H1 (cell line): ENCODE measurements around the gene MAGI2. TPM values are rescaled to one million over a fixed set of nuclear protein-coding genes. Genes with fewer than 3 reads are reported as not detected.

Source experiments
- CTCF ChIA-PET: fragments of 300-600 bp; sonication (Branson Sonifier 250); formaldehyde crosslinking; loops from one replicate; lab custom pipeline; 2021; ENCODE audit not compliant: partially characterized antibody; lab: Charles Lee
- POLR2A ChIA-PET: fragments of 300-600 bp; sonication (Branson Sonifier 250); formaldehyde crosslinking; loops from one replicate; lab custom pipeline; 2021; ENCODE audit warnings: inconsistent platforms; ENCODE audit not compliant: partially characterized antibody; lab: Charles Lee
- DNase-seq, 2 experiments: peaks; one replicate each; pipeline versions ENCODE4 v3.0.0 to v3.0.0-alpha.2; 2010 to 2022; ENCODE audit warnings: low spot score in 2 of 2, low read depth in 1 of 2, mixed read lengths in 1 of 2
- FAIRE-seq: peaks from 2 replicates; lab custom pipeline; 2011; peaks lifted over from hg19 to GRCh38; lab: Jason Lieb, UNC
- H2AFZ ChIP-seq: 2 replicates; pipeline ENCODE4 v1.8.1; 2012; ENCODE audit warnings: low read length, inconsistent platforms
- H2AK5ac ChIP-seq: 2 replicates; pipeline ENCODE4 v1.6.1; 2013; ENCODE audit warnings: low read depth, low read length
- H2BK120ac ChIP-seq: replicated peaks from 2 replicates; pipeline ENCODE3; 2013; ENCODE audit warnings: low read depth, low read length, inconsistent platforms
- H2BK12ac ChIP-seq: 2 replicates; pipeline ENCODE4 v1.6.1; 2013; ENCODE audit warnings: low read depth, low read length
- H2BK15ac ChIP-seq: 2 replicates; pipeline ENCODE4 v1.6.1; 2013; ENCODE audit warnings: low read length
- H2BK20ac ChIP-seq: 2 replicates; pipeline ENCODE4 v1.6.1; 2013; ENCODE audit warnings: low read length
- H2BK5ac ChIP-seq: 2 replicates; pipeline ENCODE4 v1.6.1; 2013; ENCODE audit warnings: low read depth, low read length
- H3K14ac ChIP-seq: 2 replicates; pipeline ENCODE4 v1.6.1; 2013; ENCODE audit warnings: inconsistent platforms; ENCODE audit not compliant: insufficient read length
- H3K18ac ChIP-seq: 2 replicates; pipeline ENCODE4 v1.6.1; 2013; ENCODE audit warnings: low read length; ENCODE audit errors: extremely low read depth
- H3K23ac ChIP-seq: 2 replicates; pipeline ENCODE4 v1.6.1; 2013; ENCODE audit warnings: inconsistent platforms; ENCODE audit not compliant: insufficient read length
- H3K23me2 ChIP-seq: 2 replicates; pipeline ENCODE4 v1.6.1; 2013; ENCODE audit warnings: low read depth, low read length
- H3K27ac ChIP-seq: 2 replicates; pipeline ENCODE4 v1.6.1; 2011; ENCODE audit warnings: low read depth, low read length, inconsistent platforms
- H3K27me3 ChIP-seq, 4 experiments: replicated peaks in 1 of 4; 1 replicate in 1 of 4; 2 replicates in 3 of 4; pipeline versions ENCODE4 v1.6.1 to v1.8.1; 2011 to 2013; ENCODE audit warnings: low read length in 3 of 4, mild to moderate bottlenecking in 3 of 4, inconsistent platforms in 2 of 4, mixed read lengths in 2 of 4, moderate library complexity in 1 of 4; ENCODE audit not compliant: control insufficient read depth in 3 of 4, insufficient read depth in 3 of 4; ENCODE audit errors: extremely low read depth in 1 of 4
- H3K36me3 ChIP-seq, 4 experiments: 2 replicates each; pipeline versions ENCODE4 v1.6.1 to v1.8.1; 2011 to 2013; ENCODE audit warnings: mild to moderate bottlenecking in 4 of 4, low read length in 3 of 4, moderate library complexity in 2 of 4, control low read depth in 1 of 4, inconsistent platforms in 1 of 4; ENCODE audit not compliant: insufficient read depth in 4 of 4, control insufficient read depth in 2 of 4
- H3K4ac ChIP-seq: replicated peaks from 2 replicates; pipeline ENCODE3; 2013; ENCODE audit warnings: low read length, low read depth, mixed read lengths, inconsistent platforms; ENCODE audit not compliant: insufficient read length
- H3K4me1 ChIP-seq, 4 experiments: replicated peaks in 1 of 4; 1 replicate in 1 of 4; 2 replicates in 3 of 4; pipeline versions ENCODE4 v1.6.1 to v1.8.1; 2011 to 2013; ENCODE audit warnings: low read length in 3 of 4, inconsistent platforms in 2 of 4, mixed read lengths in 1 of 4; ENCODE audit not compliant: insufficient read depth in 4 of 4, control insufficient read depth in 3 of 4
- H3K4me2 ChIP-seq, 2 experiments: 2 replicates each; pipeline versions ENCODE4 v1.6.1 to v1.8.1; 2011 to 2013; ENCODE audit warnings: low read depth in 2 of 2, low read length in 2 of 2, control low read depth in 1 of 2, inconsistent platforms in 1 of 2, mild to moderate bottlenecking in 1 of 2; ENCODE audit not compliant: insufficient read depth in 1 of 2
- H3K4me3 ChIP-seq, 4 experiments: fragments of 200-600, 300-600 bp in 1 of 4; sonication (generic), shearing (Covaris generic), sonication (Bioruptor Twin) in 1 of 4; 2 replicates each; pipeline versions ENCODE4 v1.5.1 to v1.8.1; 2011 to 2016; ENCODE audit warnings: low read length in 4 of 4, low read depth in 3 of 4, control low read depth in 2 of 4, inconsistent platforms in 2 of 4, mild to moderate bottlenecking in 2 of 4, mixed read lengths in 1 of 4, moderate library complexity in 1 of 4; ENCODE audit not compliant: insufficient read depth in 2 of 4; ENCODE audit errors: extremely low read depth in 1 of 4
- H3K56ac ChIP-seq: replicated peaks from 2 replicates; pipeline ENCODE3; 2013; ENCODE audit warnings: low read depth, mild to moderate bottlenecking, mixed read lengths, low read length, inconsistent platforms; ENCODE audit not compliant: insufficient read length
- H3K79me1 ChIP-seq: 2 replicates; pipeline ENCODE4 v1.6.1; 2013; ENCODE audit warnings: low read depth, low read length, control low read depth
- H3K79me2 ChIP-seq, 2 experiments: 2 replicates each; pipeline versions ENCODE4 v1.6.1 to v1.8.1; 2012 to 2013; ENCODE audit warnings: low read length in 2 of 2, mild to moderate bottlenecking in 2 of 2, inconsistent platforms in 1 of 2; ENCODE audit not compliant: insufficient read depth in 2 of 2, control insufficient read depth in 1 of 2
- H3K9ac ChIP-seq, 4 experiments: replicated peaks in 1 of 4; 1 replicate in 1 of 4; 2 replicates in 3 of 4; pipeline versions ENCODE4 v1.6.1 to v1.8.1; 2011 to 2013; ENCODE audit warnings: low read depth in 3 of 4, low read length in 3 of 4, control low read depth in 2 of 4, mild to moderate bottlenecking in 2 of 4, moderate library complexity in 2 of 4, inconsistent platforms in 1 of 4; ENCODE audit errors: extremely low read depth in 1 of 4
- H3K9me3 ChIP-seq, 2 experiments: 2 replicates each; pipeline versions ENCODE4 v1.6.1 to v1.8.1; 2012 to 2013; ENCODE audit warnings: mild to moderate bottlenecking in 2 of 2, moderate library complexity in 2 of 2, control low read depth in 1 of 2, inconsistent platforms in 1 of 2, low read depth in 1 of 2, low read length in 1 of 2, mixed read lengths in 1 of 2; ENCODE audit not compliant: insufficient read depth in 2 of 2
- H4K20me1 ChIP-seq, 2 experiments: replicated peaks in 1 of 2; 2 replicates each; pipeline versions ENCODE3 to v1.8.1; 2011 to 2013; ENCODE audit warnings: inconsistent platforms in 2 of 2, low read length in 2 of 2, mild to moderate bottlenecking in 1 of 2; ENCODE audit not compliant: insufficient read depth in 2 of 2, control insufficient read depth in 1 of 2
- H4K5ac ChIP-seq: 2 replicates; pipeline ENCODE4 v1.6.1; 2013; ENCODE audit warnings: low read length, low read depth, mixed read lengths, inconsistent platforms; ENCODE audit not compliant: insufficient read length
- H4K8ac ChIP-seq: 2 replicates; pipeline ENCODE4 v1.8.0; 2013; ENCODE audit warnings: mild to moderate bottlenecking, moderate library complexity, low read length, inconsistent platforms; ENCODE audit not compliant: insufficient read depth; ENCODE audit errors: extremely low read depth
- H4K91ac ChIP-seq: replicated peaks from 2 replicates; pipeline ENCODE3; 2013; ENCODE audit warnings: low read length, mixed read lengths, inconsistent platforms; ENCODE audit not compliant: insufficient read length
- CREB1 ChIP-seq: IDR thresholded peaks from 2 replicates; pipeline ENCODE4 v1.6.1; 2012; ENCODE audit warnings: inconsistent platforms
- CTBP2 ChIP-seq: IDR thresholded peaks from 2 replicates; pipeline ENCODE4 v1.7.0; 2011; ENCODE audit warnings: borderline replicate concordance, mild to moderate bottlenecking, moderate library complexity, mixed read lengths, low read length; ENCODE audit not compliant: insufficient read depth, insufficient read length
- CTCF ChIP-seq, 3 experiments: IDR thresholded peaks; 1 replicate in 2 of 3; 2 replicates in 1 of 3; pipeline versions ENCODE4 v1.5.1 to v1.6.1; 2011; ENCODE audit warnings: low read length in 3 of 3, mild to moderate bottlenecking in 3 of 3, inconsistent platforms in 2 of 3, low read depth in 1 of 3, moderate library complexity in 1 of 3; ENCODE audit not compliant: insufficient read depth in 1 of 3; ENCODE audit errors: control extremely low read depth in 1 of 3
- EZH2 ChIP-seq: fragments of 200-600 bp; sonication (generic); IDR thresholded peaks from 2 replicates; pipeline ENCODE4 v1.7.1; 2012; ENCODE audit warnings: low read depth, mild to moderate bottlenecking, moderate library complexity, low read length, inconsistent platforms; ENCODE audit not compliant: severe bottlenecking
- NRF1 ChIP-seq: IDR thresholded peaks from 2 replicates; pipeline ENCODE4 v1.6.1; 2011; ENCODE audit warnings: mild to moderate bottlenecking, low read depth, low read length, improper control_type of control experiment
- POLR2A ChIP-seq, 2 experiments: IDR thresholded peaks; 1 replicate in 1 of 2; 2 replicates in 1 of 2; pipeline ENCODE4 v1.6.1; 2011; ENCODE audit warnings: low read depth in 2 of 2, low read length in 2 of 2, mild to moderate bottlenecking in 2 of 2; ENCODE audit errors: control extremely low read depth in 1 of 2
- RBBP5 ChIP-seq: IDR thresholded peaks from 2 replicates; pipeline ENCODE4 v1.7.1; 2012; ENCODE audit warnings: low read depth, mild to moderate bottlenecking, inconsistent platforms, low read length, moderate library complexity, borderline replicate concordance
- SAP30 ChIP-seq: fragments of 300-600 bp; sonication (generic); IDR thresholded peaks from 2 replicates; pipeline ENCODE4 v1.7.1; 2012; ENCODE audit warnings: low read length, moderate library complexity, mild to moderate bottlenecking, inconsistent platforms; ENCODE audit not compliant: insufficient read depth, insufficient replicate concordance
- SIRT6 ChIP-seq: IDR thresholded peaks from one replicate; pipeline ENCODE4 v1.7.1; 2012; ENCODE audit warnings: low read length, inconsistent platforms
- TAF1 ChIP-seq: IDR thresholded peaks from 2 replicates; pipeline ENCODE4 v1.6.1; 2011; ENCODE audit warnings: mild to moderate bottlenecking, low read depth, low read length
- TEAD4 ChIP-seq: IDR thresholded peaks from 2 replicates; pipeline ENCODE4 v1.6.1; 2012; ENCODE audit warnings: low read depth, low read length, inconsistent platforms, mixed read lengths
- YY1 ChIP-seq: IDR thresholded peaks from 2 replicates; pipeline ENCODE4 v1.6.1; 2011; ENCODE audit warnings: low read depth, mild to moderate bottlenecking, low read length
- WGBS, 2 experiments: shearing (Covaris generic) in 1 of 2; methylation state at CpG; one replicate each; pipeline versions ENCODE4 v1.1.6 to v1.1.7; 2013 to 2015; ENCODE audit warnings: low lambda C conversion rate in 2 of 2, mixed read lengths in 2 of 2, inconsistent platforms in 1 of 2, low coverage in 1 of 2, missing lambda C conversion rate in 1 of 2; ENCODE audit not compliant: insufficient replicate concordance in 2 of 2, insufficient coverage in 1 of 2, insufficient read length in 1 of 2; ENCODE audit errors: extremely low coverage in 1 of 2, missing lambda C conversion rate in 1 of 2; 5-methylcytosine and 5-hydroxymethylcytosine counted together
- polyA plus RNA-seq, 7 experiments: library from polyadenylated mRNA; depleted of rRNA in 3 of 7; stranded (reverse) in 5 of 7; unstranded in 2 of 7; fragments of >200 nt in 5 of 7; fragments of 200-250 nt in 2 of 7; gene quantifications; 1 replicate in 5 of 7; 2 replicates in 1 of 7; 4 replicates in 1 of 7; pipeline versions ENCODE4 v1.2.1 to v1.2.3, GENCODE V29; 2011 to 2013; ENCODE audit warnings: missing spikeins in 2 of 7, mixed read lengths in 2 of 7
- total RNA-seq: library from RNA; stranded (reverse); fragmentation: NEBNext Ultra II Directional; extraction: Animal tissue kit (Norgen Biotek cat#: 25700); gene quantifications from 2 replicates; pipeline ENCODE4 v1.2.1, GENCODE V29; 2021

The MAGI2 gene
- total and polyA plus RNA-seq, 2 of the 8 experiments (the other 6 are each of a cell fraction or from before 2014, with no cell fraction given) = 6.0 to 27.3 TPM

GRCh38 chr7:78714356-78714755 is 739.1 kb downstream of the MAGI2 start:
- Histone ChIP-seq H3K79me1 (no peaks in the 10 kb centered on the region; the same call in 1 of the 2 replicates), H3K9me3 (no peaks in the 10 kb centered on the region), H3K18ac (no peak overlapping the region), H2BK20ac (no peak overlapping the region), H2AFZ (no peak overlapping the region), H3K27ac (no peak overlapping the region), H3K4me3 (no peak overlapping the region), H2BK12ac (no peak overlapping the region), H3K79me2 (peaks cover 0 to 29% of the 10 kb centered on the region in 2 experiments; a peak in 2 of 4 replicates), H3K36me3 (no peaks in the 10 kb centered on the region), H2BK5ac (no peak overlapping the region), H3K23ac (no peak overlapping the region), H4K8ac (no peak overlapping the region), H3K4ac (no peak overlapping the region), H3K4me2 (no peak overlapping the region), H2BK15ac (no peak overlapping the region), H2AK5ac (no peak overlapping the region), H3K9ac (no peak overlapping the region), H2BK120ac (no peak overlapping the region), H4K91ac (no peak overlapping the region), H3K14ac (no peak overlapping the region), H4K5ac (no peak overlapping the region), H3K27me3 (no peaks in the 10 kb centered on the region), H3K4me1 (peaks cover 0 to 12% (median 8%) of the 10 kb centered on the region in 4 experiments; a peak in 4 of 7 replicates), H4K20me1 (no peaks in the 10 kb centered on the region), H3K56ac (no peak overlapping the region), H3K23me2 (no peaks in the 10 kb centered on the region)
- no peak for FAIRE-seq
- no peak for DNase-seq
- ChIA-PET POLR2A (no interaction called here), CTCF (interaction anchor here (0.6 to 1.8 kb wide), 3 partner anchors 12 to 138 kb away, joined by 4 to 6 read pairs (median 4); no protein-coding TSS in a partner anchor)
- WGBS, 2 experiments = 82% methylated on average over 4 of the region's 4 CpGs; no CpG with 5 or more reads in 1 of the 2 experiments
- TF ChIP-seq EZH2 (no peak), YY1 (no peak), POLR2A (IDR thresholded peaks at IDR 0.05; ENCODE audit: control extremely low read depth in 1 of 2, low read depth in 2 of 2, low read length in 2 of 2) (no peak), CTBP2 (no peak), TAF1 (no peak), CTCF (IDR thresholded peaks at IDR 0.05; ENCODE audit: control extremely low read depth in 1 of 3, insufficient read depth in 1 of 3, low read depth in 1 of 3, low read length in 3 of 3) (no peak), SAP30 (no peak), SIRT6 (no peak), TEAD4 (no peak), RBBP5 (no peak), CREB1 (no peak), NRF1 (no peak)
